ENCODE results near the gene PSMD14.

- TF ChIP-seq POLR2A (IDR thresholded peaks at IDR 0.05; ENCODE audit: low read length) (no peak), GATA1 (IDR thresholded peaks at IDR 0.05; ENCODE audit: low read depth, low read length) (no peak)
These were observed 114.7 kb downstream of the PSMD14 start for GRCh38 chr2:161422816-161423403.

All from erythroblast (primary cell).